ENCODE results near the gene ZPBP.
"Not testable (repeated sequence)": the region's sequence is repeated elsewhere in the genome, so short reads cannot be mapped to it uniquely, and the experiment has no call there.

ZPBP gene

DNA sequence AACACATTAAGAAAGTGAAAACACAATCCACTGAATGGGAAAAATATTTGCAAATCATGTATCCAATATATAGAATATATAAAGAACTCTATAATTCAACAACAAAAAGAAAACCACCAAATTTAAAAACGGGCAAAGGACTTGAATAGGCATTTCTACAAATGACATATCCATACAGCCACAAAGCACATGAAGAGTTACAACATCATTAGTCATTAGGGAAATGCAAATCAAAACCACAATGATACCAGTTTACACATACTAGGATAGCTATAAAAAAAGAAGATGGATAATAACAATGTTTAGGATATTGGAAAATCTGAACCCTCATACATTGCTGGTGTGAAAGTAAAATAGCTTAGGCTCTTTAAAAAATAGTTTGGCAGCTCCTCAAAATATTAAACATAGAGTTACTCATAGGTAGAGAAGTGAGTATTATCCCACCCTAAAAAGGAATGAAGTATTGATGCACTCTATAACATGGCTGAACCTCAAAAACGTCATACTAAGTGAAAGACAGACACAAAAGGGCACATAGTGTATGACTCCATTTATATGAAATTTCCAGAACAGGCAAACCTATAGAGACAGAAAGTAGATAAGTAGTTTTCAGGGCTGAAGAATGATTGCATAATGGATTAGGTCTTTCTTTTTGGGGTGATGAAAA lies 4.5 kb downstream of the ZPBP start:
- no peaks in the 10 kb centered on the region for H3K9me3 Mint-ChIP-seq
- peaks cover 8% of the 10 kb centered on the region for H3K4me1 Mint-ChIP-seq
- no peak overlapping the region for H3K27ac Mint-ChIP-seq (ENCODE audit: low read depth)
- ATAC-seq (replicated peaks; ENCODE audit: extremely low read depth, poor library complexity, severe bottlenecking) (no peak), DNase-seq (ENCODE audit: low spot score in 2 of 2) (no peak)
- H3K4me3 Mint-ChIP-seq = no peak overlapping the region
- peaks cover 1% of the 10 kb centered on the region for H3K36me3 Mint-ChIP-seq (ENCODE audit: insufficient read depth)
- peaks cover 8% of the 10 kb centered on the region for H3K27me3 Mint-ChIP-seq

DNA sequence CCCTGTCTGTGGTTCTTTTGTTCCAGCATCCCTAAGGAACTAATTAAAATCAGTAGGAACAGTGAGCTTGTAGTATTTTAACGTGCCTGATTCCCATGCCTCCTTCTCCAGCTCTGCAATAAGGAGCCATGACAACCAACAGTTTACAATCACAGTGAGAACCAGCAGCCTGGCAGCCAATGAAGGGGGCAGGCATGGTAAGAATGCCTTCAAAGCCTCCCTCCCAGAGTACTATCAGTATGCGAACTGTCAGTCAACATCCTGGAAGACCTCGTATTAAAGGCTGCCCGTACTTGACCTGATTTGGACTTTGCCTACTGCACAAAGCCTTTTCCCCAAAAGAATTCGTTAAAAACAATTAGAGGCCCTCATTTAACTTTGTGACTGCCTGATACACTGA lies 7.7 kb downstream of the ZPBP start:
- Mint-ChIP-seq H3K36me3 (ENCODE audit: insufficient read depth) (peaks cover 1% of the 10 kb centered on the region), H3K9me3 (no peaks in the 10 kb centered on the region), H3K4me1 (no peaks in the 10 kb centered on the region), H3K4me3 (no peak overlapping the region), H3K27ac (ENCODE audit: low read depth) (no peak overlapping the region), H3K27me3 (peaks cover 19% of the 10 kb centered on the region)
- no peak for DNase-seq (ENCODE audit: low spot score in 2 of 2)
- no peak for ATAC-seq (replicated peaks; ENCODE audit: extremely low read depth, poor library complexity, severe bottlenecking)

DNA sequence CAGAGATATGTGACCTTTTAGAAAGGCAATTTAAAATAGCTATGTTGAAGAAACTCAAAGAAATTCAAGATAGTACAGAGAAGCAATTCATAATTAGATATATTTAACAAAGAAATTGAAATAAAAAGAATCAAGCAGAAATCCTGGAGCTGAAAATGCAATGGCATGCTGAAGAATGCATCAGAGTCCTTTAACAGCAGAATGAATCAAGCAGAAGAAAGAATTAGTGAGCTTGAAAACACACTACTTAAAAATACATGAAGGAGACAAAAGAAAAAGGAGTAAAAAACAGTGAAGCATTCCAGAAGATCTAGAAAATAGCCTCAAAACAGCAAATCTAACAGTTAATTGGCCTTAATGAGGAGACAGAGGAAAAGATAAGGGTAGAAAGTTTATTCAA lies 20.0 kb downstream of the ZPBP start:
- peaks cover 5% of the 10 kb centered on the region for H3K36me3 Mint-ChIP-seq (ENCODE audit: insufficient read depth)

DNA sequence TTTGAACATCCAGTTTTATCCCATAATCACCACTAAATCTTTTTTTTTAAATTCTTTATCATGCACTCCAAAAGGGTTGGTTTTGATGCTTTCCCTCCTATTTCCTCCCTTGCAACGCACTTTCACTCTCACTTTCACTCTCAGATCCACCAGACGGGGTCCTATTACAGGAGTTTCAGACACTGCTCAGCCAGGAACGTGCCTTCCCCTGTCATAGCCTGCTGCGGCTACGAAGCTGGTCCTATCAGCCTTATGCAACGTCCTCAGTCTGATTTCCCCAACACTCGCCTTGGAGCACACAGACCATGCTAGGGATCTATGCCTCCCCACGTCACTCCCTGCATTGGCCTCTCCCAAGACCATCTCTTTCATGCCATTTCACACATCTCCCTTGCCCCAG lies 23.4 kb downstream of the ZPBP start:
- DNase-seq (ENCODE audit: low spot score in 2 of 2) = no peak
- Mint-ChIP-seq H3K4me1 (peaks cover 22% of the 10 kb centered on the region), H3K4me3 (peak overlapping the region; percentile 85), H3K27ac (ENCODE audit: low read depth) (peak overlapping the region; percentile 89), H3K36me3 (ENCODE audit: insufficient read depth) (peaks cover 7% of the 10 kb centered on the region), H3K9me3 (peaks cover 13% of the 10 kb centered on the region), H3K27me3 (peaks cover 20% of the 10 kb centered on the region)
- ATAC-seq (replicated peaks; ENCODE audit: extremely low read depth, poor library complexity, severe bottlenecking) = peak; percentile 72

More for the DNA sequence above, 20.0 kb downstream of the ZPBP start:
- DNase-seq (ENCODE audit: low spot score in 2 of 2) = no peak
- Mint-ChIP-seq H3K27ac (ENCODE audit: low read depth) (no peak overlapping the region), H3K4me3 (no peak overlapping the region), H3K9me3 (peaks cover 13% of the 10 kb centered on the region), H3K27me3 (peaks cover 55% of the 10 kb centered on the region), H3K4me1 (peaks cover 20% of the 10 kb centered on the region)
- ATAC-seq (replicated peaks; ENCODE audit: extremely low read depth, poor library complexity, severe bottlenecking) = no peak

DNA sequence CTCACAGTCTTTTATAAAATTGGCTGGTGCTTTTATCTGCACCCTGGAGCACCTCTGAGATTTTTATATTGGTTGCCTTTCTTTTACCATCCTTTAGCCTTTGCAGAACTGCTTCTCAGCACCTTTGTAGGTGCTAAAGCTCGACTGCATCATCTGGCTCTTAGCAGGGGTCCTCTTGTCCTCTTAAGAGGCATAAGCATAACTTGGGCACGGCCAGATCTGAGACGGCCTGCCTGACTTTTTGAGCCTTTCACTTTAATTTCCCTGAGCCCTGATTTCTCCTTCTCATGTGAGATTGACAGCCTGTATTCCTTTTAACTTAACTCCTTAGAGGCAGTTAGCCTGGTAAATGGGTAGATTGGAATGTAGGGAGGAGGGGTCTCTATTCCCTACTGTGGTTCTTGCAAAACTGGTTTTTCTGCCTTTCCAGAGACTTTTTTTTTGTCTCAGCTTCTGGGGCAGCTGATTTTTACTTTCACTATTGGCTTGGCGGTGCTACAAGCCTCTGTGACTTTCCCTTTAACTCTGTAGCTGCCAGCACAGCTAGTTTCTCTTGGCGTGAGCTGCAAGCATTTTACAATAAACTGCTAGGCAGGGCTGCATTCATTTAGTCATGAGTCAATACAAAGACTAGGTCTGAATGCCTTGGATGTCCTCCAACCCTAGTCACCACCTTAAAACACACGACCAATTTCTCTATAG lies 24.0 kb downstream of the ZPBP start:
- Mint-ChIP-seq H3K27ac (ENCODE audit: low read depth) (peak overlapping the region; percentile 89), H3K36me3 (ENCODE audit: insufficient read depth) (peaks cover 7% of the 10 kb centered on the region), H3K9me3 (peaks cover 11% of the 10 kb centered on the region), H3K4me1 (peaks cover 22% of the 10 kb centered on the region), H3K27me3 (peaks cover 18% of the 10 kb centered on the region), H3K4me3 (peak overlapping the region; percentile 85)
- DNase-seq (ENCODE audit: low spot score in 2 of 2) (no peak), ATAC-seq (replicated peaks; ENCODE audit: extremely low read depth, poor library complexity, severe bottlenecking) (peak; percentile 68)

DNA sequence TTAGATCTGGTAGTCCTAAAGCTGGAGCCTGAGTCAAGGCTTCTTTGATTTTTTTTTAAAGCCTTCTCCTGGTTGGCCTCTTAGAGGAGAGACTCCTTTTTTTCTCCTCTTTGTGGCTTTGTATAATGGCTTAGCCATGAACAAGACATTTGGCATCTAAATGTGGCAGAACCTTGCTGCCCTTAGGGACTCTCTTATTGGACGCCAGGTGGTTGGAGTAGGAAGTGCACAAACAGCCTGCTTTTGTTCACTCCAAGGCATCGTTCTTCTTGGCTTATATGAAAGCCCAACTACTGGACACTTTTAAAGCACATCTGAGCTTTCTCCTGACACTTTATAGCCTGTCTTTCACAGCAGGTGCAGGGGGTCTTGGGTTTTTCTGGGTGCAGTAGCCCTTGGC lies 25.0 kb downstream of the ZPBP start:
- ATAC-seq (replicated peaks; ENCODE audit: extremely low read depth, poor library complexity, severe bottlenecking) (peak; percentile 40), DNase-seq (ENCODE audit: low spot score in 2 of 2) (no peak)
- Mint-ChIP-seq H3K4me3 (peak overlapping the region; percentile 85), H3K27me3 (peaks cover 12% of the 10 kb centered on the region), H3K9me3 (peaks cover 6% of the 10 kb centered on the region), H3K4me1 (peaks cover 22% of the 10 kb centered on the region), H3K36me3 (ENCODE audit: insufficient read depth) (peaks cover 6% of the 10 kb centered on the region), H3K27ac (ENCODE audit: low read depth) (peak overlapping the region; percentile 89)

DNA sequence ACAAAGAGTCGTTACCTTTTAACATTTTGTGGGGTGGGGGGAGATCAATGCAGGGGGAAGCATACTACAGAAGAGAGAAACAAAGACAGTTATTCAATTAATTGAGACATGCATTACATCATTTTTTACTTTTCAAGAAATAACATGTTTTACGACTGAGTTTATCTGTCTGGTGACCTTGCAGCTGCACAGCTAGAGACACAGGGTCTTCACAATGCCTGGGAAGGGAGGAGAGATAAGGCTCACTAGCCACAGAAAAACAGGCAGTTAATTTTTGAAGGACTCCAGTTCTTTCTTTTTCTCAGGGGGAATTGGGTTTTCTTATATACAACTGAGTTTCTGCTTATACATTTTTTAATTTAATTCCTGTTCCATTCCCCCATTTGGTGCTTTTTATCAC lies 30.1 kb downstream of the ZPBP start:
- H3K4me3 Mint-ChIP-seq = no peak overlapping the region
- peaks cover 2% of the 10 kb centered on the region for H3K36me3 Mint-ChIP-seq (ENCODE audit: insufficient read depth)
- no peak for DNase-seq (ENCODE audit: low spot score in 2 of 2)
- no peaks in the 10 kb centered on the region for H3K4me1 Mint-ChIP-seq
- no peak overlapping the region for H3K27ac Mint-ChIP-seq (ENCODE audit: low read depth)
- no peak for ATAC-seq (replicated peaks; ENCODE audit: extremely low read depth, poor library complexity, severe bottlenecking)
- H3K9me3 Mint-ChIP-seq = peaks cover 4% of the 10 kb centered on the region
- H3K27me3 Mint-ChIP-seq = peaks cover 51% of the 10 kb centered on the region

DNA sequence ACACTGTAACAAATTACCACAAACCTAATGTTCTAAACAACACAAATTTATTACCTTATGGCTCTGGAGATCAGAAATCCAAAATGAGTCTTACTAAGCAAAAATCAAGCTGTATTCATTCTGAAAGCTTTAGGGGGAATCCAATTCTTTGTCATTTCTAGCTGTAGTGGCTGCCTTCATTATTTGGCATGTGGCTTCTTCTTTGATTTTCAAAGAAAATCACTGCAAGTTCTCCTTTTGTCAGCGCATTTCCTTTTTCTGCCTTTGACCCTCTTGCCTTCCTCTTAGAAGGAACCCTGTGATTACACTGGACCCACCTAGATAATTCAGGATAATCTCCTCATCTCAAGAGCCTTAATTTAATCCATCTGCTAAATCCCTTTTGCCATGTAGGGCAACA lies 36.9 kb downstream of the ZPBP start:
- no peak for DNase-seq (ENCODE audit: low spot score in 2 of 2)
- Mint-ChIP-seq H3K27me3 (peaks cover 86% of the 10 kb centered on the region), H3K4me1 (no peaks in the 10 kb centered on the region), H3K9me3 (no peaks in the 10 kb centered on the region), H3K36me3 (ENCODE audit: insufficient read depth) (no peaks in the 10 kb centered on the region), H3K4me3 (no peak overlapping the region), H3K27ac (ENCODE audit: low read depth) (no peak overlapping the region)
- no peak for ATAC-seq (replicated peaks; ENCODE audit: extremely low read depth, poor library complexity, severe bottlenecking)

DNA sequence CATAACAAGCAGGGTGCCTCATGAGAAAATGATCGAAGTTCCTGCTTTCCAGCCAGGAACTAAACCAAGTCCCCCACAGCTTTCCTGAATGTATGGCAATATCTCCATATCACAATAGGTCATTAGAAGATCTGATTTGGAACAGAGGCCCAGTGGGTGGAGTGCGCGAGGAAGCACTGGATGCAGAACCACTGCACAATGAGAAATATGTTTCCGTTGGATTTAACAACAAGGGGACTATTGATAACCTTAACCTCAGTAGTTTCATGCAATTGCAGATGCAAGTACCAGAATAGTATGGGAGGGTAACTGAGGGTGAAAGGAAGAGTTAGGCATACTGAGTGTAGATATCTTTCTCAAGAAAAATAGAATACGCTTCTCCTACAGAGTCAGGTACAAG lies 45.3 kb downstream of the ZPBP start:
- Mint-ChIP-seq H3K4me3 (no peak overlapping the region), H3K27me3 (peaks cover 92% of the 10 kb centered on the region), H3K4me1 (no peaks in the 10 kb centered on the region), H3K9me3 (peaks cover 24% of the 10 kb centered on the region), H3K36me3 (ENCODE audit: insufficient read depth) (no peaks in the 10 kb centered on the region), H3K27ac (ENCODE audit: low read depth) (no peak overlapping the region)
- ATAC-seq (replicated peaks; ENCODE audit: extremely low read depth, poor library complexity, severe bottlenecking) (no peak), DNase-seq (ENCODE audit: low spot score in 2 of 2) (no peak)

DNA sequence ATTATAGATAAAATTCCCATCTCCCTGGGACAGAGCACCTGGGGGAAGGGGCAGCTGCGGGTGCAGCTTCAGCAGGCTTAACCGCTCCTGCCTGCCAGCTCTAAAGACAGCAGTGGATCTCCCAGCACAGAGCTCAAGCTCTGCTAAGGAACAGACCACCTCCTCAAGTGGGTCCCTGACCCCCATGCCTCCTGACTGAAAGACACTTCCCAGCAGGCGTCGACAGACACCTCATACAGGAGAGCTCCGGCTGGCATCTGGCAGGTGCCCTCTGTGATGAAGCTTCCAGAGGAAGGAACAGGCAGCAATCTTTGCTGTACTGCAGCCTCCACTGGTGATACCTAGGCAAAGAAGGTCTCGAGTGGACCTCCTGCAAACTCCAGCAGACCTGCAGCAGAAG lies 51.9 kb downstream of the ZPBP start:
- H3K9me3 Mint-ChIP-seq = peaks cover 17% of the 10 kb centered on the region
- peaks cover 71% of the 10 kb centered on the region for H3K27me3 Mint-ChIP-seq
- not testable (repeated sequence) for H3K4me1 Mint-ChIP-seq; H3K4me3 Mint-ChIP-seq; DNase-seq (ENCODE audit: low spot score in 2 of 2); H3K36me3 Mint-ChIP-seq (ENCODE audit: insufficient read depth); H3K27ac Mint-ChIP-seq (ENCODE audit: low read depth); ATAC-seq (replicated peaks; ENCODE audit: extremely low read depth, poor library complexity, severe bottlenecking)

DNA sequence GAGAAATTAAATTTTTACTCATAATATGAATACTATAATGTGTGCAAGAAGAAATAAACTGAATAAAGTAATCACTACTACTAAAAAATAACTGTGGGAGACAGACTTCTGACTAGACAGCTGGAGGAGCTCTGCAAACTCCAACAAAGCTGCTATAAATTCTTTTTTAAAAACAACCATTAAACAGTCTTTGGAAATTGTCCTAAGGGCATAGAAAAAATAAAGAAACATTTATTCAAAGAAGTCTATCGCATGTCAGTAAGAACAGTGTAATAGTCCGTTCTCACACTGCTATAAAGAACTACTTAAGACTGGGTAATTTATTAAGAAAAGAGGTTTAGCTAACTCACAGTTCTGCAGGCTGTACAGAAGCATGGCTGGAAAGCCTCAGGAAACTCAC lies 56.0 kb downstream of the ZPBP start:
- H3K4me1 Mint-ChIP-seq = no peaks in the 10 kb centered on the region
- H3K27me3 Mint-ChIP-seq = peaks cover 60% of the 10 kb centered on the region
- no peak overlapping the region for H3K27ac Mint-ChIP-seq (ENCODE audit: low read depth)
- no peaks in the 10 kb centered on the region for H3K36me3 Mint-ChIP-seq (ENCODE audit: insufficient read depth)
- no peak for DNase-seq (ENCODE audit: low spot score in 2 of 2)
- H3K4me3 Mint-ChIP-seq = no peak overlapping the region
- H3K9me3 Mint-ChIP-seq = no peaks in the 10 kb centered on the region
- ATAC-seq (replicated peaks; ENCODE audit: extremely low read depth, poor library complexity, severe bottlenecking) = no peak

DNA sequence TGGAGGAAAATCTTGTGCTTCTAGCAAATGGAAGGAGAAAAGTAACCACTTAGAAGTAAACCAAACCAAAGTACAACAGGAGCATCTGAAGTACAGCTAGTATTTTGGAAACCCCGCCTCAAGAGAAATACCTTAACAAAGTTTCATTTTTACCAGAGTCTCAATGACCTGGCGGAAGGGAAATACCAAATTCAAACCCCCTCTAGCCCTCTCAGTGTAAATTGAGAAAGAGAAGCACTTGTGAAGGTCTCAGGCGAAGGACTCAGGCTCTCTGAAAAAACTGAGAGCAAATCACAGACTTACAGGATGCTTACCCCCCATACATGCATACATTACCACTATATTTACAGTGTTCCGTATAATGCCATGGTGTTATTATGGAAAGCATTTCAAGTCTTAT lies 70.1 kb downstream of the ZPBP start:
- H3K36me3 Mint-ChIP-seq (ENCODE audit: insufficient read depth) = no peaks in the 10 kb centered on the region
- H3K9me3 Mint-ChIP-seq = no peaks in the 10 kb centered on the region
- DNase-seq (ENCODE audit: low spot score in 2 of 2) = no peak
- H3K4me1 Mint-ChIP-seq = no peaks in the 10 kb centered on the region
- peaks cover 71% of the 10 kb centered on the region for H3K27me3 Mint-ChIP-seq
- no peak overlapping the region for H3K27ac Mint-ChIP-seq (ENCODE audit: low read depth)
- ATAC-seq (replicated peaks; ENCODE audit: extremely low read depth, poor library complexity, severe bottlenecking) = no peak
- no peak overlapping the region for H3K4me3 Mint-ChIP-seq

DNA sequence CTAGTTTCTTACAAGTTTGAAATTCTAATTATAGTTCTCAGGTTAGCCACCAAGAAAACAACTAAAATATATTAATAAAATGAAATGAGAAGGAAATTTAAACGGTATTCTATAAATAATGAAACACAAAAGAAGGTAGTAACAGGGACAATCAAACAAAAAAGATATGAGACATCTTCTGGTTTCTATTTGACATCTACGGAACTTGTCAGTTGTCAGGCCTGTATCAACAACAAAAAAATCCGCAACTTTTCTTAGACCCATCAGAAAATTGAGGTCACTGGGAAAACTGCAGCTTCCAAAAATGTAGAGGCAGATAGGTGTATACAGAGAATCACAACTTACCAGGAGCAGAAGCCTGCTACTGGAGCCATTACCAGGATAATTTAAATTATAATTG lies 70.6 kb downstream of the ZPBP start:
- no peak for DNase-seq (ENCODE audit: low spot score in 2 of 2)
- Mint-ChIP-seq H3K9me3 (no peaks in the 10 kb centered on the region), H3K27me3 (peaks cover 65% of the 10 kb centered on the region)

More for the DNA sequence above, 70.6 kb downstream of the ZPBP start:
- H3K27ac Mint-ChIP-seq (ENCODE audit: low read depth) = no peak overlapping the region
- ATAC-seq (replicated peaks; ENCODE audit: extremely low read depth, poor library complexity, severe bottlenecking) = no peak
- H3K36me3 Mint-ChIP-seq (ENCODE audit: insufficient read depth) = no peaks in the 10 kb centered on the region
- no peak overlapping the region for H3K4me3 Mint-ChIP-seq
- no peaks in the 10 kb centered on the region for H3K4me1 Mint-ChIP-seq
